HL-60 (cell line): Measurements from ENCODE around the gene RRP1.

ENCODE experiments used
- DNase-seq, 2 experiments: peaks; one replicate each; pipeline ENCODE4 v3.0.0-alpha.2; 2010 to 2020; ENCODE audit warnings: low read depth in 1 of 2, low spot score in 1 of 2
- H3K27ac ChIP-seq: fragments of 250-450 bp; sonication (Bioruptor Pico); replicated peaks from 2 replicates; pipeline ENCODE4 v1.5.1; 2020; ENCODE audit warnings: mild to moderate bottlenecking, moderate library complexity
- H3K27me3 ChIP-seq: fragments of 250-450 bp; sonication (Bioruptor Pico); 2 replicates; pipeline ENCODE4 v1.5.1; 2021; ENCODE audit warnings: mild to moderate bottlenecking, moderate library complexity; ENCODE audit not compliant: insufficient read depth, poor library complexity, severe bottlenecking
- H3K4me3 ChIP-seq: replicated peaks from 2 replicates; pipeline ENCODE4 v1.5.1; 2011; ENCODE audit warnings: mild to moderate bottlenecking, control low read depth, low read length; ENCODE audit not compliant: insufficient read depth
- CTCF ChIP-seq: IDR thresholded peaks from one replicate; pipeline ENCODE4 v1.5.1; 2011; ENCODE audit warnings: low read length, control low read depth, inconsistent platforms; ENCODE audit not compliant: insufficient read depth
- GABPA ChIP-seq: IDR thresholded peaks from 2 replicates; pipeline ENCODE4 v1.6.1; 2012; ENCODE audit warnings: low read depth
- POLR2AphosphoS5 ChIP-seq: IDR thresholded peaks from 2 replicates; pipeline ENCODE4 v1.6.1; 2012; ENCODE audit warnings: low read depth
- REST ChIP-seq: IDR thresholded peaks from 2 replicates; pipeline ENCODE4 v1.6.1; 2012; ENCODE audit warnings: low read depth; ENCODE audit not compliant: insufficient replicate concordance
- SPI1 ChIP-seq: IDR thresholded peaks from 2 replicates; pipeline ENCODE4 v1.6.1; 2012; ENCODE audit warnings: low read depth, mild to moderate bottlenecking, borderline replicate concordance

Gene RRP1

GRCh38 chr21:43793243-43793642, 3.9 kb downstream of the RRP1 start:
- Histone ChIP-seq H3K4me3 (no peak overlapping the region), H3K27me3 (no peaks in the 10 kb centered on the region), H3K27ac (no peak overlapping the region)
- TF ChIP-seq CTCF (no peak), REST (no peak), GABPA (no peak), SPI1 (no peak), POLR2AphosphoS5 (no peak)
- DNase-seq: no peak

GRCh38 chr21:43794311-43794710, 4.9 kb downstream of the RRP1 start:
- H3K27ac ChIP-seq: no peak overlapping the region
- TF ChIP-seq REST: no peak
- TF ChIP-seq SPI1: no peak
- no peak overlapping the region for H3K4me3 ChIP-seq
- no peak for DNase-seq
- no peaks in the 10 kb centered on the region for H3K27me3 ChIP-seq

GRCh38 chr21:43794857-43795256, 5.5 kb downstream of the RRP1 start:
- H3K27me3 ChIP-seq: no peaks in the 10 kb centered on the region
- TF ChIP-seq GABPA (no peak), POLR2AphosphoS5 (no peak), SPI1 (no peak), REST (no peak), CTCF (no peak)
- no peak overlapping the region for H3K4me3 ChIP-seq
- no peak for DNase-seq
- H3K27ac ChIP-seq: no peak overlapping the region

- Histone ChIP-seq H3K4me3 (no peak overlapping the region), H3K27ac (no peak overlapping the region), H3K27me3 (no peaks in the 10 kb centered on the region)
- DNase-seq: no peak
- TF ChIP-seq SPI1: no peak
- no peak for TF ChIP-seq CTCF
- no peak for TF ChIP-seq POLR2AphosphoS5
- TF ChIP-seq GABPA: no peak
- TF ChIP-seq REST: no peak
These were observed 8.0 kb downstream of the RRP1 start for GRCh38 chr21:43797415-43797814.
